Measurements from ENCODE around the gene ARHGEF19.

Gene ARHGEF19

DNA sequence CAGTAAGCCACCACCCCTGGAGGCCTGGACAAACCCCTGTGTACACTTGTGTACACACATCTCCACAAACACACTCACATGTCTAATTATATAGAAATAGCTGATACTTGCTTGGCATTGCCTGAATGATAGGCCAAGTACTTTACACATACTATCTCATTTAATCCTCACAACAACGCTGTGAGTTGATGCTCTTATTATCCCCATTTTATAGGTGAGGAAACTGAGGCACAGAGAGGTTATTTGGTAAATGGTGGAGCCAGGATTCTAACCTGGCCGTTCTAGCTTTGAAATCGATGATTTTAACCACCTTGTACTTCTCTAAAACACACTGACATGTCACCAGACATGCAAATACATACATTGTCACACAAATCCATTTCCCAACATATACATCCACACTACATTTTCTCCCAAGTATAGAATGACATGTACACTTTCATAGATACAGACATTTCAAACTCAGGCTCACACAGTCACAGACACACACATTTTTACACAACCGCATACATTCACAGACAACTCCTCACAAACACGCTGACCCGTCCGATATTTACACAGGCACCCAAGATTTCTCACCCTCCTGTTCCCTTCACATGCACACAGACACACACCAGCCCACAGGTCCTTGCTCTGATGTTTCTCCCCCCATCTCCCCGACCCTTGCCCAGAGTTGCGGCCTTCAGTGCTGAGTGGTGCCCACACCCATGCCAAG, 3.2 kb downstream of the ARHGEF19 start (continued):
- no peak for TF ChIP-seq ZNF596 (tag by site-specific recombination; IDR thresholded peaks at IDR 0.05)
- no peak for TF ChIP-seq TRIM28 (IDR thresholded peaks at IDR 0.05; ENCODE audit: borderline replicate concordance, low read length)

DNA sequence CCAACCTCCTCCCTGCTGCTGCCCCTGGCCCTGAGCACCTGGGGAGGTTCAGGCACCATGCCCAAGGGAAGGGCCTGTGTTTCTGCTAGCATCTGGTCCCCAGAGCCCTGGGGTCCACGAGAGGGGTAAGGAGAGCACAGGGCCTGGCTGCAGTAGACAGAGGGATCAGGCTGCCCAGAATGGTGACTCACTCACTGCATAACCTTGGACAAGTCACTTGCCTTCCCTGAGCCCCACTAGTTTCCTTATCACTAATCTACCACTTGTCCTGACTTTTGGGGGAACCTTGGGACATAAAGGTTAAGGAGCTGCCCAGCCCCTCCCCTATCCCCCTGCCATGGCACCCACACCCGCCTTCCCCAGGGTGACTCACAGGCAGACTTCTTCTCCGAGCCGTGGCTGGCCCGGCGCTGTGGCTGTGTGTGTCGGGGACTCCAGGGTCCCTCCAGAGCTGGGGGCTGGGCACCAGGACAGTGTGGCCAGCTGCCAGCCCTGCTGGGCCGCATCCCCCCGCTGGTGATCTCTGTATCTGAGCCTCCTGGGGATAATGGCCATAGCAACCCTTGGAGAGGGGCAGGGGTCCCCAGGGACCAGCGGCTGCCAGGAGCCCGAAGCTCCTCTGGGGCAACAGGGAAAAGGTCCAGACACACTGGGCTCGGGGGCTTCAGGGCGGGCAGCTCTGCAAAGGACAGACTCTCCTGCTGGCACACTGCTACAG, 4.0 kb downstream of the ARHGEF19 start:
- CTCF ChIA-PET, result interaction anchor here (1.2 kb wide), 1 partner anchor 36 kb away, joined by 3 read pairs; no protein-coding TSS in a partner anchor
- no peaks in the 10 kb centered on the region for H3K4me1 ChIP-seq (ENCODE audit: control insufficient read depth, insufficient read depth, low read length)
- H3K27ac ChIP-seq (ENCODE audit: extremely low read depth, low read depth, low read length), result no peak overlapping the region
- H3K9me3 ChIP-seq (ENCODE audit: control insufficient read depth, insufficient read depth, low read depth, low read length), result no peaks in the 10 kb centered on the region
- H3K36me3 ChIP-seq (ENCODE audit: control insufficient read depth in 2 of 2, insufficient read depth in 1 of 2, low read length in 2 of 2), result no peaks in the 10 kb centered on the region
- TF ChIP-seq, protein P1, sequence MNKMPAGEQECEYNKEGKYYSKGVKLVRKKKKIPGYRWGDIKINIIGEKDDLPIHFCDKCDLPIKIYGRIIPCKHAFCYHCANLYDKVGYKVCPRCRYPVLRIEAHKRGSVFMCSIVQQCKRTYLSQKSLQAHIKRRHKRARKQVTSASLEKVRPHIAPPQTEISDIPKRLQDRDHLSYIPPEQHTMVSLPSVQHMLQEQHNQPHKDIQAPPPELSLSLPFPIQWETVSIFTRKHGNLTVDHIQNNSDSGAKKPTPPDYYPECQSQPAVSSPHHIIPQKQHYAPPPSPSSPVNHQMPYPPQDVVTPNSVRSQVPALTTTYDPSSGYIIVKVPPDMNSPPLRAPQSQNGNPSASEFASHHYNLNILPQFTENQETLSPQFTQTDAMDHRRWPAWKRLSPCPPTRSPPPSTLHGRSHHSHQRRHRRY (tag by site-specific recombination; IDR thresholded peaks at IDR 0.05), result no peak
- TF ChIP-seq, protein P2, sequence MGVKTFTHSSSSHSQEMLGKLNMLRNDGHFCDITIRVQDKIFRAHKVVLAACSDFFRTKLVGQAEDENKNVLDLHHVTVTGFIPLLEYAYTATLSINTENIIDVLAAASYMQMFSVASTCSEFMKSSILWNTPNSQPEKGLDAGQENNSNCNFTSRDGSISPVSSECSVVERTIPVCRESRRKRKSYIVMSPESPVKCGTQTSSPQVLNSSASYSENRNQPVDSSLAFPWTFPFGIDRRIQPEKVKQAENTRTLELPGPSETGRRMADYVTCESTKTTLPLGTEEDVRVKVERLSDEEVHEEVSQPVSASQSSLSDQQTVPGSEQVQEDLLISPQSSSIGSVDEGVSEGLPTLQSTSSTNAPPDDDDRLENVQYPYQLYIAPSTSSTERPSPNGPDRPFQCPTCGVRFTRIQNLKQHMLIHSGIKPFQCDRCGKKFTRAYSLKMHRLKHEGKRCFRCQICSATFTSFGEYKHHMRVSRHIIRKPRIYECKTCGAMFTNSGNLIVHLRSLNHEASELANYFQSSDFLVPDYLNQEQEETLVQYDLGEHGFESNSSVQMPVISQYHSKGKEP (tag by site-specific recombination; IDR thresholded peaks at IDR 0.05), result no peak
- TF ChIP-seq, protein P3, sequence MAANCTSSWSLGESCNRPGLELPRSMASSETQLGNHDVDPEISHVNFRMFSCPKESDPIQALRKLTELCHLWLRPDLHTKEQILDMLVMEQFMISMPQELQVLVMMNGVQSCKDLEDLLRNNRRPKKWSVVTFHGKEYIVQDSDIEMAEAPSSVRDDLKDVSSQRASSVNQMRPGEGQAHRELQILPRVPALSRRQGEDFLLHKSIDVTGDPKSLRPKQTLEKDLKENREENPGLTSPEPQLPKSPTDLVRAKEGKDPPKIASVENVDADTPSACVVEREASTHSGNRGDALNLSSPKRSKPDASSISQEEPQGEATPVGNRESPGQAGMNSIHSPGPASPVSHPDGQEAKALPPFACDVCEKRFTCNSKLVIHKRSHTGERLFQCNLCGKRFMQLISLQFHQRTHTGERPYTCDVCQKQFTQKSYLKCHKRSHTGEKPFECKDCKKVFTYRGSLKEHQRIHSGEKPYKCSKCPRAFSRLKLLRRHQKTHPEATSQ (tag by site-specific recombination; IDR thresholded peaks at IDR 0.05), result no peak
- TF ChIP-seq, protein P4, sequence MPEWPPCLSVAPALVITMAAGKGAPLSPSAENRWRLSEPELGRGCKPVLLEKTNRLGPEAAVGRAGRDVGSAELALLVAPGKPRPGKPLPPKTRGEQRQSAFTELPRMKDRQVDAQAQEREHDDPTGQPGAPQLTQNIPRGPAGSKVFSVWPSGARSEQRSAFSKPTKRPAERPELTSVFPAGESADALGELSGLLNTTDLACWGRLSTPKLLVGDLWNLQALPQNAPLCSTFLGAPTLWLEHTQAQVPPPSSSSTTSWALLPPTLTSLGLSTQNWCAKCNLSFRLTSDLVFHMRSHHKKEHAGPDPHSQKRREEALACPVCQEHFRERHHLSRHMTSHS (tag by site-specific recombination; IDR thresholded peaks at IDR 0.05), result no peak
- TF ChIP-seq YY1 (tag by site-specific recombination; IDR thresholded peaks at IDR 0.05), result no peak
- TF ChIP-seq, protein P5, sequence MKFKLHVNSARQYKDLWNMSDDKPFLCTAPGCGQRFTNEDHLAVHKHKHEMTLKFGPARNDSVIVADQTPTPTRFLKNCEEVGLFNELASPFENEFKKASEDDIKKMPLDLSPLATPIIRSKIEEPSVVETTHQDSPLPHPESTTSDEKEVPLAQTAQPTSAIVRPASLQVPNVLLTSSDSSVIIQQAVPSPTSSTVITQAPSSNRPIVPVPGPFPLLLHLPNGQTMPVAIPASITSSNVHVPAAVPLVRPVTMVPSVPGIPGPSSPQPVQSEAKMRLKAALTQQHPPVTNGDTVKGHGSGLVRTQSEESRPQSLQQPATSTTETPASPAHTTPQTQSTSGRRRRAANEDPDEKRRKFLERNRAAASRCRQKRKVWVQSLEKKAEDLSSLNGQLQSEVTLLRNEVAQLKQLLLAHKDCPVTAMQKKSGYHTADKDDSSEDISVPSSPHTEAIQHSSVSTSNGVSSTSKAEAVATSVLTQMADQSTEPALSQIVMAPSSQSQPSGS (tag by site-specific recombination; IDR thresholded peaks at IDR 0.05; ENCODE audit: low read depth), result no peak
- TF ChIP-seq ZBTB21 (tag by site-specific recombination; IDR thresholded peaks at IDR 0.05), result no peak
- no peak for TF ChIP-seq ZNF274 (IDR thresholded peaks at IDR 0.05; ENCODE audit: low read length)
- TF ChIP-seq ZNF274 (tag by site-specific recombination; IDR thresholded peaks at IDR 0.05; ENCODE audit: borderline replicate concordance), result no peak
- no peak for TF ChIP-seq ZFP37 (tag by site-specific recombination; IDR thresholded peaks at IDR 0.05)
- H3K4me3 ChIP-seq (ENCODE audit: low read depth, low read length), result no peak overlapping the region
- POLR2A ChIA-PET, result interaction anchor here (0.6 to 2.0 kb wide), 2 partner anchors 9 to 27 kb away, joined by 3 to 8 read pairs; no protein-coding TSS in a partner anchor

Measured in HEK293 (cell line).